Prostate gland (tissue), 2 donors: ENCODE data around the gene CD82.

Experiments
- CTCF ChIP-seq, 4 experiments: fragments of 200-600 bp in 2 of 4; fragments of 450-650 bp in 2 of 4; sonication (generic) in 2 of 4; IDR thresholded peaks; 1 replicate in 3 of 4; 2 replicates in 1 of 4; pipeline ENCODE4 v1.5.1; 2016 to 2019; ENCODE audit warnings: antibody characterized with exemption in 4 of 4, mild to moderate bottlenecking in 2 of 4, moderate library complexity in 2 of 4
- POLR2A ChIP-seq: fragments of 450-650 bp; IDR thresholded peaks from one replicate; pipeline ENCODE4 v1.6.1; 2016; ENCODE audit warnings: antibody characterized with exemption, mild to moderate bottlenecking

GRCh38 chr11:44555031-44555800 lies 10.2 kb upstream of the CD82 start:
- TF ChIP-seq CTCF (IDR thresholded peaks at IDR 0.05) (no peak), POLR2A (no peak)
